Amniotic stem cell (primary cell): Measurements from ENCODE around the gene TOP3B.

ENCODE experiments used
- DNase-seq: peaks from one replicate; lab custom pipeline; 2025; lab: John Stamatoyannopoulos, UW

TOP3B gene

DNA sequence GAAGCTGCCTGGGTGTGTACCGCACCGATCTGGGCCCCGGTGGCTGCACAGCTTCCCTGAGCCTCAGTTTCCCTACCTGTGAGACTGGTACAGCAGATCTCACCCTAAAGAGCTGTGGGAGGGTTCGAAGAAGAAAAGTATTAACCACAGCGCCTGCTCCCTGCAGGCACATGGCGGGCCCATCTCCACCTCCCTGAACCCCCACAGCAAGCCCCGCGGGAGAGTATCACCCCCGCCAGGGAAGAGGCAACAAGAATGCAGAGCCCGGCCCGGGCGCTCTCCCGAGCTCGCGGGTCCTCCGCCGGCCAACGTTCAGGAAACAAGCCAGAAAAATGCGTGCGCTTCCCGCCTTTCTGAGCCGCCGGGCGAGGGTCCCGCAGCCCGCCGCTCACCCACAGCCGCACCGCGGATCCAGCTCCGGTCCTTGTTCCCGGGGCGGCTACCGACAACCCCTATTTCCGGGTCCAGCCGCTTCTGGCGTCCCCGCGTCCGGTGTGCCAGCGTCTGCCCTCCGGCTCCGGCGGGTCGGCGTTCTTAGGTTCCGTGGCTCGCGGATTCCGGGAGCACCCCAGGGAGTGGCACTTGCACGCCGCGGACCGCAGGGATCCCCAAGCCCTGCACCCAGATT lies at the start of gene TOP3B:
TOP3B (minus strand) TSS at position 450 of the 628 bp plus-strand sequence. CDS start 7,078 bp downstream, outside the sequence.
- peak; percentile 57 for DNase-seq

GRCh38 chr22:22031183-22031945 lies 48.8 kb upstream of the TOP3B start:
- DNase-seq: no peak

DNA sequence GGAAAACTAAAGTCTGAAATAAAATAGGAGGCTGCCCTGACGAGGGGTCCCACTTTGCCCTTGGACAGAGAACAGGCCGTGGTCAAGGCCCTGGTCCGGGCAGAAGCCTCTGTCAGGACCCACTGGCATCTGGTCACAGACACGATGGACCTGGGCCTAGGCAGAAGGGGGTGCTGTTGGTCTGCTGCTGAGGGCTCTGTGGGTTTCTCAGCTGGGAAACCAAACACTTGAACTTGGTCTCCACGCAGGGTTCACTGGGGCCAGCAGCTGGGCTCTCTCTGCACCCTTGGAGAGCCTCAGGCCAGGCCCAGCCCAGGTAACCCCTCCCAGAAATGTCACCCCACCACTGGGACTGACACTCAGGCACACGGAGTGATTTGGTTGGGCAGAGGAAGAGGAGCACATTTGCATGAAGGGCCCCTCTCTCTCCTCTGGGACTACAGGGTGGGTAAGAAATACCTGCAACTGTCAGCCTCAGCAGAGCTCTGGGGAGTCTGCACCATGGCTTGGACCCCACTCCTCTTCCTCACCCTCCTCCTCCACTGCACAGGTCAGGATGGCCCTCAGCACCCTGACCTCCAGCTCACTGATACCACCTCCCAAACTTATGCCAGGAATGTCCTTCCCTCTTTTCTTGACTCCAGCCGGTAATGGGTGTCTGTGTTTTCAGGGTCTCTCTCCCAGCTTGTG lies 48.1 kb upstream of the TOP3B start:
- no peak for DNase-seq

- DNase-seq: no peak
Observed at GRCh38 chr22:22027955-22028354, 45.4 kb upstream of the TOP3B start.

DNA sequence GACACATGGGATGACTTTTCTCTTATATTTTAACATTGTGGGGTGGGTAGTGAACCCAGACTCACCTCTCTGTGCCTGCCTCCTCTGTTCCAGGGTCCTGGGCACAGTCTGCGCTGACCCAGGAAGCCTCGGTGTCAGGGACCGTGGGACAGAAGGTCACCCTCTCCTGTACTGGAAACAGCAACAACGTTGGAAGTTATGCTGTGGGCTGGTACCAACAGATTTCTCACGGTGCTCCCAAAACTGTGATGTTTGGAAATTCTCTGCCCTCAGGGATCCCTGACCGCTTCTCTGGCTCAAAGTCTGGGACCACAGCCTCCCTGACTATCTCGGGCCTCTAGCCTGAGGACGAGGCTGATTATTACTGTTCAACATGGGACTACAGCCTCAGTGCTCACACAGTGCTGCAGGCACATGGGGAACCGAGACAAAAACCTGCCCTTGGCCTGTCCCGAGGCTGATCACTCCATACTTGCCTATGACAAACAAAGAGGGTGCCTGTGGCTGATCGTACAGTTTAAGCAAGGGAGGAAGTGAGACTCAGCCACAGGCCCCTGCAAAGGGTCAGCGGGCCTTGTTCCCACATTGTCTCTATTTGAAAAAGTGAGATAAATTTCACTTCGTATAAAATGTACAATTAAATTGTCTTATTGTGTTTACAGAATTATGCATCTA lies 43.7 kb upstream of the TOP3B start:
- DNase-seq: no peak

GRCh38 chr22:22025320-22026156 lies 43.0 kb upstream of the TOP3B start:
- DNase-seq: no peak

DNA sequence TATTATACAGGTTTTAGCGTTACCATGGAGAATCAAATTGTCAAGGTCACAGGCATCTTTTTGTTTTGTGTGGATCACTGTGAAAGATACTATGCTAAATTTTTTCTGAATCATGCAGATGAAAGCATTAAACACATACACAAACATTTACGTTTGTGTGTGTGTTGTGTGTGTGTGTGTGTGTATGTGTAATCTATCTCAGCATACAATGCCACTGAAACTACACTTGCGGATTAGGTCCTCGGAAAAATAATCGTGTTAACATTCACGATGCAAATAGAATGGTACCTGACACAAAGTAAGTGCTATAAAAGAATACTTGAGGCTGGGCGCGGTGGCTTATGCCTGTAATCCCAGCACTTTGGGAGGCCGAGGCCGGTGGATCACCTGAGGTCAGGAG lies 41.9 kb upstream of the TOP3B start:
- DNase-seq: no peak

DNA sequence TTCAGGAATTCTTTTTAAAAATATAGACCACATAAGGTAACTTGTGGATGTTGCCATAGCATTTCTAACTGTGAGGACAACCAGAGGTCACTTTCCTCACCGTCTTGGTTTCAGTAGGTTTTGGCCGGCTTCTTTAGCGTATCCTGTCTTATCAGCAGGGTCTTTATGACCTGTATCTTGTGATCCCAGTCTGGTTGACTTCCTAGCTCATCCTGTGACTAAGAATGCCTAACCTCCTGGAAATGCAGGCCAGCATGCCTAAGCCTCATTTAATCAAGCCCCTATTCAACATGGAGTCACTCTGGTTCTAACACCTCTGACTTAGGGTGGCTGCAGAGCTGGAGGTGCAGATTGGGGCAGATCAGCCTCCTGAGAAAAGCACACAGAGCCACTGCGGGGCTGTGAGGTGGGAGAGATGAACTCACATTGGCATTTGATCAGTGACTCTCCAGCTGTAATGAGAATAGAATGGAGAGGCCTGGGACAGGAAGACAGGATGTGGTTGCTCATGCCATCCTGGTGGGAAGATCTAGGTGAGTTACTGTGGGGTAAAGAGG lies 41.1 kb upstream of the TOP3B start:
- no peak for DNase-seq

DNA sequence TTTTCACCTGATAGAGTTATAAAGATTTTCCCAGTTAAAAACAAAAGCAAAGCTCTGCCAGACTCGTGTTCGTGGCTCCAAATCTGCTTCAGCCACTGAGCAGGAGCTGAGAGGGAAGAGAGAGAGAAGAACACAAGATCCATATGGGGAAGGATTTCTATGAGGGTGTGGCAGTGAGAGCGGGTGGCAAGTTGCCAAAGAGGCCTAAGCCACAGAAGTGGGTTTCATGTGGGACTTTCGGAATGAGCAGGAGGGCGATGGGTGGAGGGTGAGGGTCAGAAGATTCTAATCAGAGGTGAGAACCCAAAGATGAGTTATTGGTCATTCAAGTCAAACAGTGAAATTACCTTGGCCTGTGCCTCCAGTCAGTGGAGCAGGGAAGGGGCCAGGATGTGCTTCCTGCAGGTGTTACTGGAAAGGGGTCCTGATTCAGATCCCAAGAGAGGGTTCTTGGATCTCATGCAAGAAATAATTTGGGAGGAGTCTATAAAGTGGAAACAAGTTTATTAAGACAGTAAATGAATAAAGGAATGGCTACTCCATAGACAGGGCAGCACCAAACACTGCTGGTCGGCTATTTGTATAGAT lies 40.5 kb upstream of the TOP3B start:
- DNase-seq: no peak

DNA sequence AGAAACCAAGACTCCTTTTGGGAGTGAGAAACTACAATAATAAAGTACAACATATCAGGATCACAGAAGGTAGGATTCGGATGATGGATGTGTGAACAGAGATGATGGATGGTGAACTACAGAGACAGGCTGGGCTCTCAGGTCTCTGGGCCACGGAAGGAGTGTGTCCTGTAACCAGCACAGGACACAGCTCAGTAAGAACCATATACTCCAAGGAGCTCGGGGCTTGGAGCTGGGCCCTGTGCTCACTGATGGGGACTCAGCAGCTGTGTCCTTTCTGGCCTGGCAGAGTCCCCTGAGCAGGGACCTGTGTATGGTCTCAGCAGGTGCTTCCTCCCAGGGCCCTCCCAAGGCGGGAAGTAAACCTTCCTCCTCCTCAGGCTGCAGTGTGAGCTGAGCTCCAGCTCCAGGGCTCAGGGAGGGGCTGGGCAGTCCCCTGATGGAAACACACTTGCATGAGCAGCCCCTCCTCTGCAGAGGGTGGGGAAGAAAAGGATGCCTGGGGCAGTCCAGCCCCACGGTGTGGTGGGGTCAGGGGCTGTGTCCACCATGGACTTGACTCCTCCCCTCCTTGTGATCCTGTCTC lies 39.8 kb upstream of the TOP3B start:
- no peak for DNase-seq

- no peak for DNase-seq
Observed at GRCh38 chr22:22021162-22021750, 38.7 kb upstream of the TOP3B start.

DNA sequence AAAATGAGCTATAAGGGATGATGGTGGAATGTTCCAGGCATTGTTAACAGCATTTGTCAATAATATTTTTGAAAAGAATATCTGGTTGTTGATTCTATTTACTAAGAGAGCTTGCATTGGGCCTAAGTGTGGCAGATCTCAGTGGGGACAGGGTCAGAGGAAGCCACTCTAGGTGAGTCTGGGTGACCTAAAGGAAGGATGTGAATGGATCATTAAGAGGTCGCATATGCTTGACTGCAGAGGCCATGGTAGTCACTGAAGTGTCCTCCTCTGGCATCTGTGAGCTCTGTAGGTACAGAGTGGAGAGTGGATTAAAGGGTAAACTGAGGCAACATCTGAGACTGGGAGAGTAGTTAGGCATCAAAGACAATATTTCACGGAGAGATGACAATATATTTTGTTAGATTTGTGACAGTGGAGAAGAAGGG lies 37.9 kb upstream of the TOP3B start:
- DNase-seq: no peak

DNA sequence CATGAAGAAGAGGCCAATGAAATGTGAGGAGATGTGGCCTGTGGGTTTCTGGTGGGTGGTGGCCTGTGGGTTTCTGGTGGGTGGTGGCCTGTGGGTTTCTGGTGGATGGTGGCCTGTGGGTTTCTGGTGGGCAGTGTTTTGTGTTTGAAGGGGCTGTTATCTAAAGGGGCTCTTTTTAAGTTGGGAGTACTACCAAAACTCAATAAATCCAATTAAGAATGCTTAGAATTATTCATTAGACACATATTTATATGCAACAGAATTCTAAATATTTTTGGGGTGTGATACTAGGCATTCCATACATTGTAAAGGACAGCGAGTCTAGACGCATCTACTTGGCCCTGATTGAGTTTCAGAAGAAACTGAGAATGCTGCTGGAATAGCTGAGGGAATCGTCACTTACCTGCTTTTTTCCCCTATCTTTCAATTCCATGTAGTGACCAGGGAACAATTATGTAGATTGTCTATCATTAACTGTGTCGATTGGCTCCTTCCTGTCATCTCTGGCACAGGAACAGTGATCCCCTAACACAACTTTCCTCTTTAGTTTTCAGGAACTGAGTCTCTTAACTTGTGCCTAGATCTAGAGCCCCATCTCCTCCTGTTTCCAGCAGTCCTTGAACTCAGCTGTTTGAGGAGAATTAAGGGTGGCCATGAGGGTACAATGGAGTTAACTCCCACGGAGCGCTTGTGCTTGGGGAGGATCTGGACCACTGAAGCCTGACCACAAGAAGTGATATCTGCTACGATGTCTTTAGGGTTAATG lies 37.3 kb upstream of the TOP3B start:
- DNase-seq: no peak

- no peak for DNase-seq
Observed at GRCh38 chr22:22018825-22019658, 36.5 kb upstream of the TOP3B start.

GRCh38 chr22:22015631-22016030 lies 33.0 kb upstream of the TOP3B start:
- no peak for DNase-seq

- DNase-seq: no peak
Observed at GRCh38 chr22:22014285-22014659, 31.7 kb upstream of the TOP3B start.

DNA sequence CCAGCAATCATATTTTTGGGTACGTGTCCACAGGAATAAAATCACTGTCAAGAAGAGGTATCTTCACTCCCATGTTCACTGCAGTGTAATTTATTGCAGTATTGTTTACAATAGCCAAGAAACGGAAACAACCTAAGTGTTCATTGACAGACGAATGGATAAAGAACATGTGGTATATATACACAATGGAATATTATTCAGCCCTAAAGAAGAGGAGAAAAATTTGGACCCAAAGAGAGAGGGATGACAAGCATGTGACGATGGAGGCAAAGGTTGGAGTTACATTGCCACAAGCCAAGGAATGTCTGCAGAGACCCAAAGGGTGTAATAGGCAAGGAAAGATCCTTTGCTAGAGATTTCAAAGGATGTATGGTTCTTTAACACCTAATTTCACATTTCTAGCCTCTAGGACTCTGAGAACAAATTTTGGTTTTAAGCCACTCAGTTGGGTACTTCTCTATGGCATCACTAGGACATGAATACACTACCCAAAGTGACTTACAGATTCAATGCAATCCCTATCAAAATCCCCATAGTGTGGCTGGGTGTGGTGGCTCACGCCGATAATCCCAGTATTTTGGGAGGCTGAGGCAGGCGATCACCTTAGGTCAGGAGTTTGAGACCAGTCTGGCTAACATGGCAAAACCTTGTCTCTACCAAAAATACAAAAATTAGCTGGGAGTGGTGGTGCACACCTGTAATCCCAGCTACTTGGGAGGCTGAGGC lies 31.1 kb upstream of the TOP3B start:
- DNase-seq: no peak

DNA sequence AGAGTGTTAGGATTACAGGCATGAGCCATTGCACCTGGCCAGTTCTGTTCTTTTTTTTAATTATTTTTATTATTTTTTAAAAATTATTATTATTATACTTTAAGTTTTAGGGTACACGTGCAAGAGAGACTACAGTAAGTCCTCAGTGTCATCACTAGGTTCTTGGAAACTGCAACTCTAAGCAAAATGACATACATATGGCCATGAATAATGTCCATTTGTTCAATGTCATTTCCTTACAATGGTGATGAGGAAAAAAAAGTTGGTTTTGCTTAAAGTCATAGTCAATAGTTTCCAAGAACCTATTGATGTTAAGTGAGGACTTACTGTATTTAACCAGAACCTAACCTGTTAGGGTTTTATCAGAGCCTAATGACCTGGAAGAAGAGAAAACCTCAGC lies 29.4 kb upstream of the TOP3B start:
- DNase-seq: no peak
